ENCODE data around the gene AMZ1.
"Not testable (repeated sequence)": the region's sequence is repeated elsewhere in the genome, so short reads cannot be mapped to it uniquely, and the experiment has no call there.

Gene AMZ1

DNA sequence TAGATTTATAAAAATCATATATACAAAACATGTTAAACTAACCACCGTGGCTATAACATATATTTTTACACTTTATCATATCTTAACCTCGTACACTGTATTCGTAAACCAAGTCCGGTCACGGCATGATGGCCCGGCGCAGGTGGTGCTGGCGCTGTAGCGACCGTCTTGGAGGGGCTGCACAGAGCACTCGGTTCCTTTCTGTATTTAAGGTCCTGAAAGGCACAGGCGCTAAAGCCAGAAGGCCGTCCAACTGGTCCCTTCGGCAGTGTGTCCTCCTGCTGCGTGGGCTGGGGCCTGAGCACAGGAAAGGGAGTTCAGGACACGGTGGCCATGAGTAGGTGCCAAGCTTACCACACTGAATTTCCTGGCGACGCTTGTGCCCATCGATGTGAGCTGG, 33.8 kb downstream of the AMZ1 start:
- no peaks in the 10 kb centered on the region for H3K9me3 Mint-ChIP-seq
- H3K27me3 Mint-ChIP-seq: peaks cover 25% of the 10 kb centered on the region
- intact Hi-C loops (cut with micrococcal nuclease): loop anchor here (10.0 kb wide), 1 partner anchor 103 kb away; no protein-coding TSS in a partner anchor
- H3K36me3 Mint-ChIP-seq (ENCODE audit: low read depth): peaks cover 83% of the 10 kb centered on the region
- H3K4me3 Mint-ChIP-seq: no peak overlapping the region
- peaks cover 30% of the 10 kb centered on the region for H3K4me1 Mint-ChIP-seq (ENCODE audit: low read depth)
- H3K27ac Mint-ChIP-seq: no peak overlapping the region

DNA sequence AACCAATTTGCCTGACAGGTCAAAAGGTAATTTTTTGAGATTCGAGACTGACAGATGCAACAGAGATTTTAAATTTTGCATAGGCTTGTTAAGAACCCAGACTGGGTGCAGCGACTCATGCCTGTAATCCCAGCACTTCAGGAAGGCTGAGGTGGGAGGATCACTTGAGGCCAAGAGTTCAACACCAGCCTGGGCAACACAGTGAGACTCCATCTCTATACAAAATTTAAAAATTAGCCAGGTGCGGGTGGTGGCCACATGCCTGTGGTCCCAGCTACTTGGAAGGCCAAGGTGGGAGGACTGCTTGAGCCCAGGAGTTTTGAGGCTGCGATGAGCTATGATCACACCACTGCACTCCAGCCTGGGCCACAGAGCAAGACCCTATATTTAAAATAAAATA, 34.6 kb downstream of the AMZ1 start:
- Mint-ChIP-seq H3K4me1 (ENCODE audit: low read depth) (peaks cover 22% of the 10 kb centered on the region), H3K4me3 (no peak overlapping the region), H3K27me3 (peaks cover 18% of the 10 kb centered on the region), H3K27ac (no peak overlapping the region), H3K9me3 (no peaks in the 10 kb centered on the region), H3K36me3 (ENCODE audit: low read depth) (peaks cover 88% of the 10 kb centered on the region)
- intact Hi-C loops (cut with micrococcal nuclease): loop anchor here (10.0 kb wide), 1 partner anchor 102 kb away; no protein-coding TSS in a partner anchor

DNA sequence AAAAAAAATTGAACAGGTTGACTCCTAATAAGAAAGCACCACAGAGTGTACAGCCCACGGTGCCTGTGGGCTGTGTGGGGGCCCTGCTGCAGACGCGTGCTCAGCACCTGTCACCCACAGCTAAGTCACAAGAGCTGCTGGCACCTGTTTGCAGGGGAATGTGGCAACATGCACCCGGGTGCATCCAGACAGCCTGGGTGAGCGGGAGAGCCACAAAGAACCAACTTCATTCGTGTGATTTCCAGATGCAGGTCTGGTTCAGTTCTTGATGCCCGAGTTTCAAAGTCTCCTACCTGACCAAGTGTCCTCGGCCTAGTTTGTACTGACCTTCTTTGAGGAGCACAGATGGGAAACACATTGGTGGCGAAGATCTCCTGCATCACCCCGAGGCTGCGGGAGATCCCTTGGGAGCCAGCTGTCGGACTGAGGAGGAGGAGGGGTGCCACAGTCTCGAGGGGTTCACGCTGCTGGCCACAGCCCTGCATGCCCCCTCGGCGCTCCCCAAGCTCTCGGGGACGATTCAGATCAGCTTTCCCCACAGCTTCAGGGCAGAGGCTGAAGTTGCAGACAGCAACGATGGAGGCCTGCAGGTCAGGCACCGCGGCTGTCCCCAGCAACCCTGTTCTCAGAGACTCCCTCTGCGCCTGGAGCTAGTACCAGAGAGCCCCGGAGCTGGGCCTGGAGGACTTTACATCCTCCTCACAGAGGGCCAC, 35.3 kb downstream of the AMZ1 start:
- H3K4me1 Mint-ChIP-seq (ENCODE audit: low read depth): peaks cover 15% of the 10 kb centered on the region
- peaks cover 83% of the 10 kb centered on the region for H3K36me3 Mint-ChIP-seq (ENCODE audit: low read depth)
- H3K27me3 Mint-ChIP-seq: peaks cover 11% of the 10 kb centered on the region
- H3K27ac Mint-ChIP-seq: no peak overlapping the region
- H3K9me3 Mint-ChIP-seq: no peaks in the 10 kb centered on the region
- intact Hi-C loops (cut with micrococcal nuclease): loop anchor here (10.0 kb wide), 1 partner anchor 102 kb away; no protein-coding TSS in a partner anchor
- H3K4me3 Mint-ChIP-seq: no peak overlapping the region

DNA sequence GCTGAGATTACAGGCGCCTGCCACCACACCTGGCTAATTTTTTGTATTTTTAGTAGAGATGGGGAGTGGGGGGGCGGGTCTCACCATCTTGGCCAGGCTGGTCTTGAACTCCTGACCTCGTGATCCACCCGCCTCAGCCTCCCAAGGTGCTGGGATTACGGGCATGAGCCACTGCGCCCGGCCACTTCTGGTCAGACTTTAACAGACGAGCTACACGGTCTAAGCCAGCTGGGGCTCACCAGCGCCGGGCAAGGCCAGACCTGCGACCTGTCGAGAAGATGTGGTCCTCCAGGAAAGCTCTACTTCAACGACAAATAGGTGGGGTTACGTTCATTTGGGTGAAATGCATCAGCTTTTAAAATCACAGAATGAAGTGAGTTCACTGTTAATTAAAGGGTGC, 36.0 kb downstream of the AMZ1 start:
- not testable (repeated sequence) for H3K27me3 Mint-ChIP-seq, H3K9me3 Mint-ChIP-seq, H3K27ac Mint-ChIP-seq, H3K4me3 Mint-ChIP-seq
- peaks cover 81% of the 10 kb centered on the region for H3K36me3 Mint-ChIP-seq (ENCODE audit: low read depth)
- intact Hi-C loops (cut with micrococcal nuclease): loop anchor here (10.0 kb wide), 1 partner anchor 101 kb away; no protein-coding TSS in a partner anchor
- H3K4me1 Mint-ChIP-seq (ENCODE audit: low read depth): peaks cover 13% of the 10 kb centered on the region

DNA sequence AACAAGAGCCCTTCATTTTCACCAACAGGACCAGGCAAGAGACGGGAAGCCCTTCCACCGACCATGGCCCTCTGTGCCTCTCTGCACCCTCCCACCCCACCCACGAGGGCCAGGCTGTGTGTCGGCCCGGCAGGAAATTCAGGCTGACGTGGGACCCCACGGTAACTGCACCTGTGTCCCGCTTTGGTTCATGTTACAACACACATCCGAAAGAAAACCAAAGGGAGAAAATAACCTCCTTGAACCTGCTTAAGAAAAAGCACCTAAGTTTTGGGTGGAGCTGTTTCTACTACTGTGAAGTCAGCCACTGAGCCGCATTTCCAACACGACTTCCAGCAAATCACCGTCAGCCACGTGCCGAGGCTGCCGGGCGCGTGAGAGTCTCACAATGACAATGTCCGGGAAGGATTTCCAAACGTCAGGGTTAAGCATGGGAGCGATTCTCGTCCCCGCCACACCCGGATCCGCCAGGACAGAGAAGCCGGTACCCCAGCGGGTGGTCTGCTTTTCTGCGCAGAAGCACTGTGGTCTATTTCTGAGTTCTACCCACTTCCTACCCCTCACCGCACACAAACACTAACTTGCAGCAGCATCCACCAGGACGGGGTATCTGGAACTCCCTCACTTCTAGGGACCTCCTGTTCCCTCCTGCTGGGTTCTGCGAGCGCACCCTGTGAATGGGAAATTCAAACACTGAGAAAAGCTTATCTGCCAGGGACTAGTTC, 36.6 kb downstream of the AMZ1 start:
- Mint-ChIP-seq H3K36me3 (ENCODE audit: low read depth) (peaks cover 82% of the 10 kb centered on the region), H3K27me3 (peaks cover 2% of the 10 kb centered on the region), H3K9me3 (no peaks in the 10 kb centered on the region), H3K27ac (no peak overlapping the region), H3K4me1 (ENCODE audit: low read depth) (peaks cover 18% of the 10 kb centered on the region), H3K4me3 (no peak overlapping the region)
- intact Hi-C loops (cut with micrococcal nuclease): loop anchor here (5.0 to 10.0 kb wide), 2 partner anchors 38 to 100 kb away; no protein-coding TSS in a partner anchor

DNA sequence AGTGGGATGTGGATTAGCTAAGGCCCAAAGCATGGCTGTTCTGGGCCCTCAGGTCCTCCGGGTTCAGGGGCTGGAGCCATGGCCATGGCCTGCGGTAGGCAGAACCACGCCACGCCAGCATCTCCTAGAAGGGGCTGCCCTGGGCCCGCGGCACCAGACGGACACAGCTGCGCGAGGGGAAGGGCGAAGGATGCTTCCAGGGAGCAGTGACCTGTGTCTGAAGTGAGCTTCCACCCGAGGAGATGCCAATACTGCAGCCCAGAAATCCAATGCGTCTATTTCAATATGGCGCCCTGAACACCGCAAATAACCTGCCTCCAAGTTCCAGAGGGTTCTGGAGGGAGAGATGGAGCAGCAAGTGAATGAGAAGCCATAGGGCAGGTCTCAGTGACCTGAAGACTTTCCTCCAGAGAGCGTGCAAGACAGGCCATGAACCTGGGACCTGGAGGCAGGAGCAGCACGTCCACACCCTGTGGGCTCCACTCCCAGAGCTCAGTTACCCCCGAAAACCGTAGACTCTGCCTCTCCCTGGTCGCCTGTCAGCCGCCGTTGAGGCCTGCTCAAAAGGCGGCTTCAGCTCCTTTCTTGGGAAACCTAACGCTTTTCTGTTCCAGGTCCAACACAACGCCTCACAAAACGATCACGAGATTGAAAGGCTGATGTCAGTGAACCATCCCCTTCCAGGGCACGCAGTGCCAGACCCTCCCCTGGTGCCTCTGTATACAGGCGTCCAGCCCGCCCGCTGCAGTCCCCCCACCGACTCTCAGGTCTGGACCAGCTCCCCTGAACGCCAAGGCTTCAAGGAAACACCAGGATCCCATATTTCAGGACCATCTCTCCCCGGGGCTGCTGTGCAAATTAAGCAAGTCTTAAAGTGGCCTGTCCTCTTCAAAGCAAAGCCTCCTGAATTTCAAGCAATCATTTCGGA, 37.4 kb downstream of the AMZ1 start:
- Mint-ChIP-seq H3K27ac (no peak overlapping the region), H3K36me3 (ENCODE audit: low read depth) (peaks cover 82% of the 10 kb centered on the region), H3K9me3 (no peaks in the 10 kb centered on the region), H3K4me1 (ENCODE audit: low read depth) (peaks cover 27% of the 10 kb centered on the region), H3K4me3 (no peak overlapping the region), H3K27me3 (no peaks in the 10 kb centered on the region)
- intact Hi-C loops (cut with micrococcal nuclease): loop anchor here (5.0 to 10.0 kb wide), 2 partner anchors 37 to 99 kb away; no protein-coding TSS in a partner anchor

DNA sequence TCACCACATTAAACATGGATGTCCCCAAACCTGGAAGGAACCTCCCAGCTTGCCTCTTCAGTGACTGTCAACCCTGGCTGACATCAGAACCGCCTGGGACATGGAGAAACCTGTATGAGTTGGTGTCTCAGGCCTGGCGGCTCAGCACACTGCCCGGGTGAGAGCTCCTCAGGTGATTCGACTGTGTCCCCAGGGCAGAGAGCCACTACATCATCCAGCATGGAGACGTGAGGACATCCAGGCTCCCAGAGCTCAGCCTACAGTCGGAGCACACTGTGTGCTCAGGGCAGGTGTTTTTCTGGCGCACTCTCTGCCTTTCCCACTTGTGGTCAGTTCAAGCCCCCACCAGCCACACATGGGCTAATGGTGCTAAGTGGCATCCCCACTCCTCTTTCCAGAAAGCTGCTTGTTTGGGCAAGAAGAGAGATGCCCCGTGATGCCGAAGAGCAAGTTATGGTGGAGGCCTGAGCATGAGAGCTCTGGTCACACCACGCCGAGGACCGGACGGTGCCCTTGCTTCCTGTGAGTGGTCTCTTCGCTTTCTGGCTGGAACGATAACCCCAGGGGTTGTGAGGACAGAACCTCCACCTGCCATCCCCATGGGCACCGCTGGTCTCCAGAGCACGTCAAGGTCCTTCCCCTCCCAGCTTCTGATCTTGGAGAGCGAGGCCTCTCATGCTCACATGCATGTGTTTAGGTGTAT, 38.5 kb downstream of the AMZ1 start:
- Mint-ChIP-seq H3K27ac (no peak overlapping the region), H3K36me3 (ENCODE audit: low read depth) (peaks cover 84% of the 10 kb centered on the region), H3K27me3 (no peaks in the 10 kb centered on the region), H3K4me3 (no peak overlapping the region), H3K4me1 (ENCODE audit: low read depth) (peaks cover 30% of the 10 kb centered on the region), H3K9me3 (no peaks in the 10 kb centered on the region)
- intact Hi-C loops (cut with micrococcal nuclease): loop anchor here (5.0 to 10.0 kb wide), 2 partner anchors 36 to 98 kb away; no protein-coding TSS in a partner anchor

DNA sequence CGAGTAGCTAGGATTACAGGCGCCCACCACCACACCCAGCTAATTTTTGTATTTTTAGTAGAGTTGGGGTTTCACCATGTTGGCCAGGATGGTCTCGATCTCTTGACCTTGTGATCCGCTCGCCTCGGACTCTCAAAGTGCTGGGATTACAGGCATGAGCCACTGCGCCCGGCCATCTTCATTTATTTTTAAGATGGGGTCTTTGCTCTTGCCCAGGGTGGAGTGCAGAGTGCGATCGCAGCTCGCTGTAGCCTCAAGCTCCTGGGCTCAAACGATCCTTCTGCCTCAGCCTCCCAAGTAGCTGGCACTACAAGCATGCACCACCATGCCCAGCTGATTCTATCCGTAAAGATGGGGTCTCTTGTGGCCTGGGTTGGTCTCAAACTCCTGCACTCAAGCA, 39.2 kb downstream of the AMZ1 start:
- Mint-ChIP-seq H3K4me1 (ENCODE audit: low read depth) (peaks cover 33% of the 10 kb centered on the region), H3K36me3 (ENCODE audit: low read depth) (peaks cover 84% of the 10 kb centered on the region)
- intact Hi-C loops (cut with micrococcal nuclease): loop anchor here (5.0 to 10.0 kb wide), 2 partner anchors 35 to 98 kb away; no protein-coding TSS in a partner anchor
- not testable (repeated sequence) for H3K4me3 Mint-ChIP-seq, H3K9me3 Mint-ChIP-seq, H3K27ac Mint-ChIP-seq, H3K27me3 Mint-ChIP-seq

DNA sequence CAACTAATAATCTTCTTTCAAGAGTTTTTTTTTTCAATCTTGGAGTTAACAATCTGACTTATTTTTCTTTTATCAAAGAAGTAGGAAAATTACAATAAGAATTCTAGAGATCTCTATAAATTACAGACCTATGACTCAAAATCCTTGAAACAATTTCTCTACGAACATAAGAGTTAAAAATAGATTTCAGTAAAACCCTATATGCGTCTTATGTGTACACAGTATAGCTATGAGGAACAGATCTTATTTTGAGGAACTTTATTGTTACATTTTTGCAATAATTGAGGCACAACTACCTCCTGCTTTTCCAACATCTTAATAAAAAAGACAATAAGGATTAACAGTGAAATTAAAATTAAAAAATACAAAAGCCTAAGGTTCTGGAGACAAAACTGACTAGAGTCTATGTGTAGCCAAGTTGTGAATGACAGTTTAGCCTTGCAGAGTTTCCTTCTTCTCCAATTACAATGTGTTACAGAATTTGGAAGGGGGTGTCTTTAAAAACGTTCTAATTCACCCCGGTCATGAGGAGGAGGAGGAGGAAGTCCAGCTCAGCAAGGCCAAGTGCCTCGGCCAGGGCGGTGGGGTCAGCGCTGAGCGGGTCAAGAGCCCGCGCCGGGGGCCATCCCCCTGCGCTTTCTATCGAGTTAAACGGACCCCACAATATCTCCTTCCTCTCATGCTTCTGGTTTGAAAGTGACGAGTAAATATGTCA, 40.5 kb downstream of the AMZ1 start:
- Mint-ChIP-seq H3K4me1 (ENCODE audit: low read depth) (peaks cover 46% of the 10 kb centered on the region), H3K27ac (peak overlapping the region; percentile 84), H3K27me3 (no peaks in the 10 kb centered on the region), H3K9me3 (peaks cover 5% of the 10 kb centered on the region), H3K36me3 (ENCODE audit: low read depth) (peaks cover 84% of the 10 kb centered on the region), H3K4me3 (no peak overlapping the region)
- intact Hi-C loops (cut with micrococcal nuclease): loop anchor here (5.0 to 10.0 kb wide), 2 partner anchors 34 to 96 kb away; no protein-coding TSS in a partner anchor

DNA sequence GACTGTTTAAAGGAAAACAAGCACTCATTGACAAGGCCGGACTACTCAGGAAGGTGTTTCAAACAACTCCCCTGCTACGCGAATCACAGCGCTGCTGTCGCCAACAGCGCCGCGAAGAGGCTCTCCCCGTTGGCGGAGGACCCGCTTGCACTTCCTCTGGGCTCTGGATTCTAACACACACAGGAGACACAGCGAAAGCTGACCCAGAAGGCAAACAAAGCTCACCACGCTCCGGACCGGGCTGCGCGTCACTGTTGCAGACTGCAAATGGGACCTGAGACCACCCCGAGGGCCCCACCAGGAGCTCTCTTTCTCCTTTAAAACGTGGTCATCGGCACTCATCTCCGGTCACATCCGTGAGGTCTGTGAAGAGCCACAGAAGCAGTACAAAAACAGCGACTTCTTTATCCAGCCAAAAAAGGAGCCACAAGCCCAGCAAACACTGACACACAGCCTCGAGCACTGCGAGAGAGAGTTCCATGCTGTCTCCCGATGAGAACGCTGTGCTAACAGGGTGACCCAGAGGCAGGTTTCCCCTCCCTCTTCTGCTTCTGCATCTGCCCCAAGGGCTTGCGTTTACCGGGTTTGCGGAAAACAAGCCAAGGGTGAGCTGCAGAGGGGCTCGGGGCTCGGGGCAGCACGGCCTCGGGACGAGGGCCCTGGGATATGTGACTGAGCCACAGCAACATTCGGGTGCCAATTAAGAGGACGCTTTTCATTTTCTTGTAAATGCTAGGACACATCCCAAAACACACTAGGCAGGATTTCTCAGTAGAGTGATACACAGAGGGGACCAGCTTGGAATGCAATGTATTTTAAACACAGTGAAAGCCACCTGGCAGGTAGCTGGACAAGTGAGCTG, 41.3 kb downstream of the AMZ1 start:
- intact Hi-C loops (cut with micrococcal nuclease): loop anchor here (5.0 to 10.0 kb wide), 2 partner anchors 33 to 96 kb away; no protein-coding TSS in a partner anchor
- peaks cover 79% of the 10 kb centered on the region for H3K36me3 Mint-ChIP-seq (ENCODE audit: low read depth)
- peak overlapping the region; percentile 84 for H3K27ac Mint-ChIP-seq
- H3K27me3 Mint-ChIP-seq: no peaks in the 10 kb centered on the region
- peaks cover 7% of the 10 kb centered on the region for H3K9me3 Mint-ChIP-seq
- peaks cover 54% of the 10 kb centered on the region for H3K4me1 Mint-ChIP-seq (ENCODE audit: low read depth)
- no peak overlapping the region for H3K4me3 Mint-ChIP-seq

DNA sequence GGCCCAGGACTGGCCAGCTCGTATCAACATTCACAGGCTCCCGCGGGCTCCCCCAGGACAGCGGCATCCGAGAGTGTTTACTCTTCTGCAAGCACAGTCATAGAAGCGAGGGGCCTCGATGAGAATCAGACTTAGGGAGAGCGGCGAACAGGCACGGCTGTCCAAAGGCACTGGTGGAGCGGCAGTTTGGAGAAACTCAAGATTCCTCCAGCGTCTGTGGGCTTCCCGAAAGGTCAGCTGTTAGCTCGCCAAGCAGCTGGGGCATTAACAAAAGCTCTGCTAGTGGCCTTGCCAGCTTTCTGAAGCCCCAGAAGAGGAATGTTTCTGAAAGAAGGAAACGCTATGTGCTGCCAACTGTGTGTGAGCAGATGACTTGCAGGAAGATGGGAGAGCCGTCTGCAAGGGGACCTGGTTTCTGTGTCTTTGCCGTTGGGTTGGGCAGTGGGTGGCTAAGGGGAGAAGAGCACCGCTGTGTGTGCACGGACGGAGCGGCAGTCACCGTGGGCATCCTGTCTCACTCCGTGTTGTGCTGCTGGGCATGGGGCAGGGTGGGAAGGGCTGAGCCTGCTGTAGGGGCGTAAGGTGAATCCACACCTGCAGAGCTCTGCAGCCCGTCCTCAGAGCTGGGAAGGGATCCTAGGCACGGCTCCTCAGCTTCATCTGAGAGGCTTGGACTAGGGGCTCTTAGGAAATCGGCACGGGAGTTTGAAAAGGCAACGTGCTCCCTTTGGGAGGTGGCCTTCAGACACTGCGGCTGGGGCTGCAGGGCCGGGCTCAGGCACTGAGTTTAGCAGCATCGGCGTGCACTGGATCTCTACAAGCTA, 42.1 kb downstream of the AMZ1 start:
- Mint-ChIP-seq H3K4me1 (ENCODE audit: low read depth) (peaks cover 62% of the 10 kb centered on the region), H3K27ac (peak overlapping the region; percentile 84), H3K27me3 (no peaks in the 10 kb centered on the region), H3K36me3 (ENCODE audit: low read depth) (peaks cover 73% of the 10 kb centered on the region), H3K4me3 (no peak overlapping the region), H3K9me3 (peaks cover 7% of the 10 kb centered on the region)
- intact Hi-C loops (cut with micrococcal nuclease): loop anchor here (5.0 to 10.0 kb wide), 2 partner anchors 32 to 95 kb away; no protein-coding TSS in a partner anchor
